Measurements from ENCODE around the gene PPFIBP1. TPM values are rescaled to one million over a fixed set of nuclear protein-coding genes. Genes with fewer than 3 reads are reported as not detected.
A peak's percentile ranks its signal among the peaks of the same experiment; 100 is the strongest.
"Not testable (repeated sequence)": the region's sequence is repeated elsewhere in the genome, so short reads cannot be mapped to it uniquely, and the experiment has no call there.

PPFIBP1 gene
- total RNA-seq, 2 donors from 2014 or later: 61.3 to 121 TPM

DNA sequence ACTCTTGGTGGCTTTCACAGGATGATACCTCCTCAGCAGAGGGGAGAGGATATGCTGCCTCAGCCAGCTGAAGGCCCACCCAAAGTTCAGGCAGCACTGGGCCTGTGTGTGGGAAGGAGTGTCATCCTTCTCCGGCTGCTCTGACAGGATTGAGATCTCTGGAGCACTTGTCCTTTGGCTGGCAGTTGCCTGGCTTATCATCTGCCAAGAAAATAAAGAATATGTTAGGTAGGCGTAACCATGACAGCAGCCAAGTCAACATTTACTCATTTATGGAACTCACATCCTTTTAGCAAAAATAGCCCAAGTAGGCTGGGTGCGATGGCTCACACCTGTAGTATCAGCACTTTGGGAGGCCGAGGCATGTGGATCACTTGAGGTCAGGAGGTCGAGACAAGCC lies 68.5 kb downstream of the PPFIBP1 start:
- DNase-seq (ENCODE audit: low spot score): peak; percentile 70
- Histone ChIP-seq H3K27ac (no peak overlapping the region), H3K9me3 (no peaks in the 10 kb centered on the region), H3K4me1 (replicated peaks) (no peaks in the 10 kb centered on the region), H3K36me3 (no peaks in the 10 kb centered on the region), H3K4me3 (no peak overlapping the region), H3K27me3 (replicated peaks; ENCODE audit: insufficient read depth) (no peaks in the 10 kb centered on the region)
- TF ChIP-seq, protein P1, sequence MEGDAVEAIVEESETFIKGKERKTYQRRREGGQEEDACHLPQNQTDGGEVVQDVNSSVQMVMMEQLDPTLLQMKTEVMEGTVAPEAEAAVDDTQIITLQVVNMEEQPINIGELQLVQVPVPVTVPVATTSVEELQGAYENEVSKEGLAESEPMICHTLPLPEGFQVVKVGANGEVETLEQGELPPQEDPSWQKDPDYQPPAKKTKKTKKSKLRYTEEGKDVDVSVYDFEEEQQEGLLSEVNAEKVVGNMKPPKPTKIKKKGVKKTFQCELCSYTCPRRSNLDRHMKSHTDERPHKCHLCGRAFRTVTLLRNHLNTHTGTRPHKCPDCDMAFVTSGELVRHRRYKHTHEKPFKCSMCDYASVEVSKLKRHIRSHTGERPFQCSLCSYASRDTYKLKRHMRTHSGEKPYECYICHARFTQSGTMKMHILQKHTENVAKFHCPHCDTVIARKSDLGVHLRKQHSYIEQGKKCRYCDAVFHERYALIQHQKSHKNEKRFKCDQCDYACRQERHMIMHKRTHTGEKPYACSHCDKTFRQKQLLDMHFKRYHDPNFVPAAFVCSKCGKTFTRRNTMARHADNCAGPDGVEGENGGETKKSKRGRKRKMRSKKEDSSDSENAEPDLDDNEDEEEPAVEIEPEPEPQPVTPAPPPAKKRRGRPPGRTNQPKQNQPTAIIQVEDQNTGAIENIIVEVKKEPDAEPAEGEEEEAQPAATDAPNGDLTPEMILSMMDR (IDR thresholded peaks at IDR 0.05): no peak
- TF ChIP-seq POLR2A (IDR thresholded peaks at IDR 0.05) (no peak), POLR2AphosphoS5 (IDR thresholded peaks at IDR 0.05) (peak; percentile 63)
- intact Hi-C loops (cut with DNase I): no loop called here
- WGBS: 29% methylated on average over 5 of the region's 5 CpGs

DNA sequence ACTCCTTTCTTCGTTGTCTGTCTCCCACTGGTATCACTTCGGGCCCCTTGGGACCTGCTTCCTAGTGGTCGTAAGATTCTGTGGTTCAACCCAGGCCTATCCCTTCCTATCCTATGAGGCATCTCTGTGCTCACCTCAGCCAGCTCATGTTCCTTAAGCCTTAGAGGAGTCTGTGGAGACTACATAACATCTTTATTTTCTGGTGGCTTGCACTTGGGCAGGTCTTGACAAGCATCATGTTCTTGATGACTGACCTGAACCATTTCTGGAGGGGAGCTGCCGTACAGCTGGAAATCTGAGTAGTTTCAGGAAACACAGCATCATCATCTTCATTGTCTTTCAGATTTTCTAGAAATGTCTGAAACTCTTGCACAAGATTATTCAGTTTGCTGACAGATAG lies 69.3 kb downstream of the PPFIBP1 start:
- no peak overlapping the region for H3K27ac ChIP-seq
- H3K9me3 ChIP-seq: no peaks in the 10 kb centered on the region
- WGBS: 60% methylated on average over 4 of the region's 4 CpGs
- intact Hi-C loops (cut with DNase I): no loop called here
- no peaks in the 10 kb centered on the region for H3K27me3 ChIP-seq (replicated peaks; ENCODE audit: insufficient read depth)
- TF ChIP-seq POLR2AphosphoS5 (IDR thresholded peaks at IDR 0.05) (peak; percentile 11), POLR2A (IDR thresholded peaks at IDR 0.05) (no peak)
- TF ChIP-seq, protein P1 (IDR thresholded peaks at IDR 0.05): no peak
- no peak overlapping the region for H3K4me3 ChIP-seq
- no peaks in the 10 kb centered on the region for H3K36me3 ChIP-seq
- H3K4me1 ChIP-seq (replicated peaks): no peaks in the 10 kb centered on the region
- peak; percentile 22 for DNase-seq (ENCODE audit: low spot score)

DNA sequence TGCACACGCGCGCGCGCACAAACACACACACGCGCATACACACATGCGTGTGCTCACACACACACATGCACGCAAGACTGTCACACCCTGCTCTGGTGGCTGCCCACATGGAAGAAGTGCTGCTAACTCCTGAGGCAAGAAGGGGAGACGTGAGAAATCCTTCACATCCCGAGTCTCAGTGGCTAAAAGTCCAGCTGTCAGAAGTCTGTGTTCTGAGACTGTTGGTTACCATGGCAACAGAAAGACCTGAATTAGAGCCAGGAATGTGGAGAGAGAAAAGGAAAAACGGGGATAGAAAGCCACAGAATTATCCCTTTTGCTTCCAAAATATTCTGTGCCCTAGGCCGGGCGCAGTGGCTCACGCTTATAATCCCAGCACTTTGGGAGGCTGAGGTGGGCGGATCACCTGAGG lies 71.2 kb downstream of the PPFIBP1 start:
- no peaks in the 10 kb centered on the region for H3K27me3 ChIP-seq (replicated peaks; ENCODE audit: insufficient read depth)
- H3K9me3 ChIP-seq: no peaks in the 10 kb centered on the region
- no peak for TF ChIP-seq POLR2A (IDR thresholded peaks at IDR 0.05)
- no peak overlapping the region for H3K4me3 ChIP-seq
- DNase-seq (ENCODE audit: low spot score): no peak
- 64% methylated on average over 16 of the region's 16 CpGs for WGBS
- no peak overlapping the region for H3K27ac ChIP-seq
- no peaks in the 10 kb centered on the region for H3K4me1 ChIP-seq (replicated peaks)
- no peaks in the 10 kb centered on the region for H3K36me3 ChIP-seq
- intact Hi-C loops (cut with DNase I): no loop called here

DNA sequence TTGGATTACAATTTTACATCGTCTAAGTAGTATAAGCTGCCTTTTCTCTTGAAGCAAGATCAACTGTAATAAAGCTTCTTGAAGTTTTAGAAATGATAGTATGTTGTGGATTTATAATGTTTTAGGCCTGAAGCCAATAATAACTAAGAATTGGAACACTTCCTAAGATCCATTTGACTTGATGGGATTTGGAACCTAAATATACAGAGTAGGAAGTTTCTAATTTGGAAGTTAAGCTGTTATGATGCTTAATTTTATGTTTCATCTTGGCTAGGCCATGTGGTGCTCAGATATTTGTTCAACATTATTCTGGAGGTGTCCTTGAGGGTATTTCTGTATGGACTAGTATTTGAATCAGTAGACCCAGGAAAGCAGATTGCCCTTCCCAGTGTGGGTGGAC lies 74.9 kb downstream of the PPFIBP1 start:
- H3K27ac ChIP-seq: not testable (repeated sequence)

DNA sequence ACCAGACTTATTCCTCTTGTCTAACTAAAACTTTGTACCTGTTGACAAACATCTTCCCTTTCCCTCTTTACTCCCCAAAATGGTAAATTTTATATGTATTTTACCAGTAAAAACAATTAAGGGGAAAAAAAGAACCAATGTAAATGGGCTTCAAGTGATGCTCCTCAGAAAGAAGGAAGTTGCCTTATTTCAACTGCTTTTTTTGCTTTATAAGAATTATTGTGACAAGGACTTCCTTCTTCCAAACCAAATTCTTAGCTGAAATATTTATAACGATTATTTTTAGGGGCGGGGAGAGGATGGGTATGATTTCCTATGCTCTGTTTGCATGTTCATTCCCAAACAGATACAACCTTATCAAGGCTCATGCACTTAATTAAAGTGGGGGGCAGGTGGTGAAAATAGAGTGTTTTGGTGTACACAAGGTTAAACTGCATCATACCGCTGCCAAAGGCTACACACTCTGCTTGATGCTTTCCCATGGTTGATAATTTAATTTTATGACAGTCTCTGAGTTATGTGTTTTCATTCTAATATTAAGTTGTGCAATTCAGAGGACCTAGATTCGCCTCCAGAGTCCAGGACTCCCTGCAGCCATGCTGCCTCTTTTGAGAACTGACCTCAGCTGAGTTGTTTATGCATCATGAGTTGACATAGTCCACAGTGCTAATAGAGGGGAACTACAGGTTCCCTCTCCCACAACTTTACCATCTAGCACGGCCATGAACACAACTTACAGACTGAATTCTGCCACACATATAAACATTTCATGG lies 77.2 kb downstream of the PPFIBP1 start:
- WGBS: 61% methylated on average over 5 of the region's 5 CpGs
- DNase-seq (ENCODE audit: low spot score): not testable (repeated sequence)

More for the DNA sequence above, 74.9 kb downstream of the PPFIBP1 start:
- H3K4me1 ChIP-seq (replicated peaks); H3K27me3 ChIP-seq (replicated peaks; ENCODE audit: insufficient read depth); DNase-seq (ENCODE audit: low spot score); H3K36me3 ChIP-seq; intact Hi-C loops (cut with DNase I); H3K9me3 ChIP-seq; H3K4me3 ChIP-seq: not testable (repeated sequence)
- WGBS: 34% methylated on average over 1 of the region's 1 CpG

DNA sequence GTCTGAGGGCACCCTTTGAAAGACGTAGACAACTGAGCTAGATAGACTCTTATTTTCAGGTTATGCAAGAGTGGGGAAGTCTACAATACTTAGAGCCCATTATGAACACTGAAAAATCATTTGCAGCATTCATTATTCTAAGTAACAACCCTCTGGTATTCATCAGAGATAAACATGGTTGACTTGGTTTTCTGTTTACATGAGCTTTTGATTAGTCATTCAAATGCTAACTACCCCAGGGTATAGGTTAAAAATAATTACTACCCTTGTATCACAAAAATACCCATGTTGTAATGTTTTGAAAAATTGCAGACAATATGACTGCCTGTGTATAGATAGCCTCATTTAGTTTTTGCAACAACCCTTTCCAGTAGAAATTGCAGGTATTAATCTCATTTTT lies 78.5 kb downstream of the PPFIBP1 start:
- Histone ChIP-seq H3K4me1 (replicated peaks) (peaks cover 6% of the 10 kb centered on the region), H3K4me3 (no peak overlapping the region), H3K9me3 (no peaks in the 10 kb centered on the region), H3K27ac (no peak overlapping the region), H3K36me3 (no peaks in the 10 kb centered on the region), H3K27me3 (replicated peaks; ENCODE audit: insufficient read depth) (no peaks in the 10 kb centered on the region)
- DNase-seq (ENCODE audit: low spot score): no peak
- 92% methylated on average over 1 of the region's 1 CpG for WGBS
- TF ChIP-seq POLR2A (IDR thresholded peaks at IDR 0.05) (no peak), POLR2AphosphoS5 (IDR thresholded peaks at IDR 0.05) (no peak)
- TF ChIP-seq, protein P1 (IDR thresholded peaks at IDR 0.05): no peak
- intact Hi-C loops (cut with DNase I): no loop called here

More for the DNA sequence above, 77.2 kb downstream of the PPFIBP1 start:
- H3K27me3 ChIP-seq (replicated peaks; ENCODE audit: insufficient read depth); H3K36me3 ChIP-seq; intact Hi-C loops (cut with DNase I); H3K4me1 ChIP-seq (replicated peaks); H3K9me3 ChIP-seq; H3K27ac ChIP-seq; H3K4me3 ChIP-seq: not testable (repeated sequence)

All from prostate gland (tissue), 2 donors.